Measurements from ENCODE around the gene SERPINE2.

SERPINE2 gene

DNA sequence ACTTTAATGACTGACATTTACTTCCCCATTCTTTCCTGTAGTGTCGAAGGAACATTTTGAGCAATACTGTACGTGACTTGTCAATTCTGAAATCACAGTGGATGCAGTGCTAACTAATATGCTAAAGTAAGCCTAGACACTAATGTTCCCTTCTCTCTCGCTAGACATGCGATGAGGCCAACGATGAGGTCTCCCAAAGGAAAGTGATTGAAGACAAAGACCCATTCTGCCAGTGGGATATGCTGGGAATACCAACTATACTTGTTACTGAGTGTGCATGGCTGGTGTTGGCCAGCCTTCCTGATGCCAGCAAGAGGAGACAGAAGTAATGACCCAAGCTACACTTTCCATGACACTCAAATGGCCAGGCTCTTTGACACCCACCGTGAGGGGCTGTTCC, 2.5 kb upstream of the SERPINE2 start:
- Histone ChIP-seq H3K9ac (ENCODE audit: low read length) (no peak overlapping the region), H3K4me1 (ENCODE audit: insufficient read depth, low read length, severe bottlenecking) (peaks cover 4% of the 10 kb centered on the region), H3K36me3 (ENCODE audit: insufficient read depth, low read length) (no peaks in the 10 kb centered on the region), H4K20me1 (ENCODE audit: insufficient read depth, low read length) (no peaks in the 10 kb centered on the region), H3K4me3 (ENCODE audit: low read depth, low read length, poor library complexity, severe bottlenecking) (no peak overlapping the region), H3K79me2 (ENCODE audit: insufficient read depth, low read length) (no peaks in the 10 kb centered on the region), H3K4me2 (ENCODE audit: low read length) (no peak overlapping the region), H3K9me3 (ENCODE audit: low read length) (no peaks in the 10 kb centered on the region), H2AFZ (ENCODE audit: low read length) (no peak overlapping the region), H3F3A (ENCODE audit: insufficient read depth, low read length) (no peaks in the 10 kb centered on the region), H3K27ac (ENCODE audit: low read depth, low read length, poor library complexity, severe bottlenecking) (no peak overlapping the region), H3K9me2 (ENCODE audit: low read depth, low read length) (no peaks in the 10 kb centered on the region), H3K27me3 (ENCODE audit: insufficient read depth, low read length) (peaks cover 6% of the 10 kb centered on the region)
- TF ChIP-seq, protein P1, sequence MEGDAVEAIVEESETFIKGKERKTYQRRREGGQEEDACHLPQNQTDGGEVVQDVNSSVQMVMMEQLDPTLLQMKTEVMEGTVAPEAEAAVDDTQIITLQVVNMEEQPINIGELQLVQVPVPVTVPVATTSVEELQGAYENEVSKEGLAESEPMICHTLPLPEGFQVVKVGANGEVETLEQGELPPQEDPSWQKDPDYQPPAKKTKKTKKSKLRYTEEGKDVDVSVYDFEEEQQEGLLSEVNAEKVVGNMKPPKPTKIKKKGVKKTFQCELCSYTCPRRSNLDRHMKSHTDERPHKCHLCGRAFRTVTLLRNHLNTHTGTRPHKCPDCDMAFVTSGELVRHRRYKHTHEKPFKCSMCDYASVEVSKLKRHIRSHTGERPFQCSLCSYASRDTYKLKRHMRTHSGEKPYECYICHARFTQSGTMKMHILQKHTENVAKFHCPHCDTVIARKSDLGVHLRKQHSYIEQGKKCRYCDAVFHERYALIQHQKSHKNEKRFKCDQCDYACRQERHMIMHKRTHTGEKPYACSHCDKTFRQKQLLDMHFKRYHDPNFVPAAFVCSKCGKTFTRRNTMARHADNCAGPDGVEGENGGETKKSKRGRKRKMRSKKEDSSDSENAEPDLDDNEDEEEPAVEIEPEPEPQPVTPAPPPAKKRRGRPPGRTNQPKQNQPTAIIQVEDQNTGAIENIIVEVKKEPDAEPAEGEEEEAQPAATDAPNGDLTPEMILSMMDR (IDR thresholded peaks at IDR 0.05; ENCODE audit: low read length) = no peak
- no peak for TF ChIP-seq EZH2 (IDR thresholded peaks at IDR 0.05; ENCODE audit: borderline replicate concordance, low read length)

DNA sequence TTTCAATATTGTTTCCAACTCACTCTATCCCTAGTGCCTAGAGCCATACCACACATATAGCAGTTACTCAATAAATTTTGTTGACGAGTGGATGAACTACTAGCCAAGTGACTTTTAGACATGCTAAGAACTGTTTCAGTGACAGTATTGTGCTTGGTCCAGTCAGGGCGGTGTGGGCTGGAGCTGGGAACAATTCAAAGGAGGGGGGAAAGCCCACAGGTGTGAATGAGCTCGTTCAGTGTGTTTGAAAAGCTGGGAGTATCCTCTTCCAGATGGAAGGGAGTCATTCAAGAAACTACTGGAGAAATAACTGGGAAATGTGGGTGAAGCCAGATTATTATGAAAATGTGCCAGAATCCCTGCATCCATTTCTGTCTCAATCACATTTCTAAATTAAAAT, 1.7 kb upstream of the SERPINE2 start:
- Histone ChIP-seq H3K9me2 (ENCODE audit: low read depth, low read length) (no peaks in the 10 kb centered on the region), H3K27ac (ENCODE audit: low read depth, low read length, poor library complexity, severe bottlenecking) (no peak overlapping the region), H3K9me3 (ENCODE audit: low read length) (no peaks in the 10 kb centered on the region), H3K27me3 (ENCODE audit: insufficient read depth, low read length) (peaks cover 6% of the 10 kb centered on the region), H3K79me2 (ENCODE audit: insufficient read depth, low read length) (no peaks in the 10 kb centered on the region), H3K9ac (ENCODE audit: low read length) (no peak overlapping the region), H3K4me1 (ENCODE audit: insufficient read depth, low read length, severe bottlenecking) (peaks cover 4% of the 10 kb centered on the region), H2AFZ (ENCODE audit: low read length) (no peak overlapping the region), H3K4me3 (ENCODE audit: low read depth, low read length, poor library complexity, severe bottlenecking) (no peak overlapping the region), H3F3A (ENCODE audit: insufficient read depth, low read length) (no peaks in the 10 kb centered on the region), H4K20me1 (ENCODE audit: insufficient read depth, low read length) (no peaks in the 10 kb centered on the region), H3K36me3 (ENCODE audit: insufficient read depth, low read length) (no peaks in the 10 kb centered on the region), H3K4me2 (ENCODE audit: low read length) (no peak overlapping the region)
- TF ChIP-seq EZH2 (IDR thresholded peaks at IDR 0.05; ENCODE audit: borderline replicate concordance, low read length) = no peak
- TF ChIP-seq, protein P1 (IDR thresholded peaks at IDR 0.05; ENCODE audit: low read length) = no peak

DNA sequence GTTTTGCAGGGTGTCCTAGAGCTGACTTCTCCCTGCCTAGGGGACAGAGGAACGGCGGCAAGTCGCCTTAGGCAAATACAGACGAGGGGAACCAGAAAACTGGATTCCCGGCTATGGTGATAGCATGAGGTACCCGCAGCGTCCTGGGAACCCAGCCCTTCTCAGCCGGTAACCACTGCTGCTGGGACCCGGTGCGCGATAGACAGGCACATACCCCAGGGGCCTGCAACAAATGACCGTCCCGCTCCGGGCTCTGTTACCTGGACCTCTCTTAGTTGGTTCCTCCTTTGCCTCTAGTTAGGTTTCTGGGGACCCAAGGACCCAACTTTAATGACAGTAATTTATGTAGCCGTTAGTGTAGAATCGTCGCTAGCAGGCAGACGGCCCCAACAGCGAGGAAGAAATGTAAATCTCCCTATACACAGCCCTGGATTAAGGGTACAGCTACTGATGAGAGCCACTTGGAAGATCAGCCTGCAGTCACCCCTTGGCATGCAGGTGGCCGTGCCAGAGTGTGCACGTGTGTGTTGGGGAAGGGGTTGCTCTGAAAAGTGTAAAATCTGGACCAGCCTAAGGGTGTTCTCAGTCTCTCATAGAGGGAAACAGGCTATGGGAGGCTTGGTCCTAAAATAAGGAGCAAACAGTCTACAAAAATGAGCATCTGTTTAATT, 819 bp upstream of the SERPINE2 start:
- H3F3A ChIP-seq (ENCODE audit: insufficient read depth, low read length) = no peaks in the 10 kb centered on the region
- no peaks in the 10 kb centered on the region for H3K9me3 ChIP-seq (ENCODE audit: low read length)
- peaks cover 6% of the 10 kb centered on the region for H3K27me3 ChIP-seq (ENCODE audit: insufficient read depth, low read length)
- H3K36me3 ChIP-seq (ENCODE audit: insufficient read depth, low read length) = no peaks in the 10 kb centered on the region
- no peak overlapping the region for H3K27ac ChIP-seq (ENCODE audit: low read depth, low read length, poor library complexity, severe bottlenecking)
- no peaks in the 10 kb centered on the region for H3K9me2 ChIP-seq (ENCODE audit: low read depth, low read length)
- no peak overlapping the region for H3K9ac ChIP-seq (ENCODE audit: low read length)
- no peak overlapping the region; the same call in 1 of the 2 replicates for H3K4me2 ChIP-seq (ENCODE audit: low read length)
- no peak overlapping the region for H3K4me3 ChIP-seq (ENCODE audit: low read depth, low read length, poor library complexity, severe bottlenecking)
- H4K20me1 ChIP-seq (ENCODE audit: insufficient read depth, low read length) = no peaks in the 10 kb centered on the region
- no peak overlapping the region for H2AFZ ChIP-seq (ENCODE audit: low read length)
- no peaks in the 10 kb centered on the region for H3K79me2 ChIP-seq (ENCODE audit: insufficient read depth, low read length)
- H3K4me1 ChIP-seq (ENCODE audit: insufficient read depth, low read length, severe bottlenecking) = peaks cover 4% of the 10 kb centered on the region
- TF ChIP-seq EZH2 (IDR thresholded peaks at IDR 0.05; ENCODE audit: borderline replicate concordance, low read length) = no peak
- TF ChIP-seq, protein P1 (IDR thresholded peaks at IDR 0.05; ENCODE audit: low read length) = no peak

Data from OCI-LY1 (cell line).